Measurements from ENCODE around the gene PDZD2.

DNA sequence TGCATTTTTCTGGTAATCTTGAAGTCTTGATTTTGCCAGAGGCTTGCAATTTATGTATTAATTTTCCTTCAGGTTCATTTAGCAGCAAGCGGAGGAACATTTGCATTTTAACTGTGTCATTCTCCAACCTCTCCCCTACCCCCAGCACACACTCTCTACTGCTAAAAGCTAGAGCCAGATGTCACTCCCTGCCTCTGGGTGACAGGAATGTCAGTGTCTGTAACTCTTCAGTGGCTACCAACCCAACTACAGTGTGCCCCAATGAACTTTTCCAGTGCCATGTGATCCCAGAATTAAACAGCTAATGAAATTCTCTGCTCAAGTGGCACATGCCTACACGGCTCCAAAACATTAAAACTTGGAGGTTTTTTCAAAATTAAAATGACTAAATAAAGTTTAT, 274.9 kb downstream of the PDZD2 start:
- TF ChIP-seq POLR2A (IDR thresholded peaks at IDR 0.05; ENCODE audit: borderline replicate concordance, extremely low read depth, insufficient read depth, insufficient read length) = no peak
- no peak for TF ChIP-seq CTCF (IDR thresholded peaks at IDR 0.05 in 2 of 3, conservative IDR thresholded peaks at IDR 0.05 in 1 of 3; ENCODE audit: borderline replicate concordance in 1 of 3, insufficient read depth in 1 of 3, low read depth in 2 of 3, low read length in 2 of 3)
- TF ChIP-seq EZH2 (IDR thresholded peaks at IDR 0.05) = no peak
- TF ChIP-seq ATF3 (IDR thresholded peaks at IDR 0.05) = no peak
- TF ChIP-seq POLR2AphosphoS5 (IDR thresholded peaks at IDR 0.05; ENCODE audit: low read depth, low read length) = no peak
- TF ChIP-seq MAX (IDR thresholded peaks at IDR 0.05) = no peak
- TF ChIP-seq ELF1 (IDR thresholded peaks at IDR 0.05; ENCODE audit: borderline replicate concordance, low read depth) = no peak
- no peak for TF ChIP-seq CEBPB (IDR thresholded peaks at IDR 0.05; ENCODE audit: low read depth)
- TF ChIP-seq, protein P1, sequence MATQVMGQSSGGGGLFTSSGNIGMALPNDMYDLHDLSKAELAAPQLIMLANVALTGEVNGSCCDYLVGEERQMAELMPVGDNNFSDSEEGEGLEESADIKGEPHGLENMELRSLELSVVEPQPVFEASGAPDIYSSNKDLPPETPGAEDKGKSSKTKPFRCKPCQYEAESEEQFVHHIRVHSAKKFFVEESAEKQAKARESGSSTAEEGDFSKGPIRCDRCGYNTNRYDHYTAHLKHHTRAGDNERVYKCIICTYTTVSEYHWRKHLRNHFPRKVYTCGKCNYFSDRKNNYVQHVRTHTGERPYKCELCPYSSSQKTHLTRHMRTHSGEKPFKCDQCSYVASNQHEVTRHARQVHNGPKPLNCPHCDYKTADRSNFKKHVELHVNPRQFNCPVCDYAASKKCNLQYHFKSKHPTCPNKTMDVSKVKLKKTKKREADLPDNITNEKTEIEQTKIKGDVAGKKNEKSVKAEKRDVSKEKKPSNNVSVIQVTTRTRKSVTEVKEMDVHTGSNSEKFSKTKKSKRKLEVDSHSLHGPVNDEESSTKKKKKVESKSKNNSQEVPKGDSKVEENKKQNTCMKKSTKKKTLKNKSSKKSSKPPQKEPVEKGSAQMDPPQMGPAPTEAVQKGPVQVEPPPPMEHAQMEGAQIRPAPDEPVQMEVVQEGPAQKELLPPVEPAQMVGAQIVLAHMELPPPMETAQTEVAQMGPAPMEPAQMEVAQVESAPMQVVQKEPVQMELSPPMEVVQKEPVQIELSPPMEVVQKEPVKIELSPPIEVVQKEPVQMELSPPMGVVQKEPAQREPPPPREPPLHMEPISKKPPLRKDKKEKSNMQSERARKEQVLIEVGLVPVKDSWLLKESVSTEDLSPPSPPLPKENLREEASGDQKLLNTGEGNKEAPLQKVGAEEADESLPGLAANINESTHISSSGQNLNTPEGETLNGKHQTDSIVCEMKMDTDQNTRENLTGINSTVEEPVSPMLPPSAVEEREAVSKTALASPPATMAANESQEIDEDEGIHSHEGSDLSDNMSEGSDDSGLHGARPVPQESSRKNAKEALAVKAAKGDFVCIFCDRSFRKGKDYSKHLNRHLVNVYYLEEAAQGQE (IDR thresholded peaks at IDR 0.05; ENCODE audit: low read depth) = no peak
- no peak for TF ChIP-seq TCF7L2 (IDR thresholded peaks at IDR 0.05; ENCODE audit: borderline replicate concordance, extremely low read depth, insufficient read depth, insufficient read length)
- no peak for TF ChIP-seq JUND (IDR thresholded peaks at IDR 0.05)
- TF ChIP-seq CBX3 (IDR thresholded peaks at IDR 0.05; ENCODE audit: low read depth) = no peak
